Hepatic stellate cell (primary cell): Measurements from ENCODE around the gene C1orf226.
"Not testable (repeated sequence)": the region's sequence is repeated elsewhere in the genome, so short reads cannot be mapped to it uniquely, and the experiment has no call there.

Experiments used
- DNase-seq: peaks from one replicate; pipeline ENCODE4 v3.0.0; 2011; ENCODE audit warnings: low spot score

The C1orf226 gene

DNA sequence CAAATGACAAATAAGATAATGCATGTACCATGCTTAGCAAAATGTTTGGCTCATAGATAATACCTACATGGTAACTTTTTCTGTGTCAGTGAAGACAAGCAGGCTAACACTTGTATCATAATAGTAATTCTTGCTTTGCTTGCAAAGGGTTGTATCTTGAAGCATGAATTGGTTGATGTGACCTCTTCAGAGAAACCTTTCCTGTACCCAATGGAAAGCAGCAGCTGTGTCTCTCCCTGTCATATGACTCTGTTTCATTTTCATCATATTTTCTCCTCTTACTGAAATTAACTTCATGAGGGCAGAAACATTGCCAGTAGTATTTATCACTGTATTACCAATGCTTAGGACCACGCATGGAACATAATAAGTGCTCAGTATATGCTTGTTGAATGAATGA lies 26.0 kb downstream of the C1orf226 start:
- DNase-seq: no peak

DNA sequence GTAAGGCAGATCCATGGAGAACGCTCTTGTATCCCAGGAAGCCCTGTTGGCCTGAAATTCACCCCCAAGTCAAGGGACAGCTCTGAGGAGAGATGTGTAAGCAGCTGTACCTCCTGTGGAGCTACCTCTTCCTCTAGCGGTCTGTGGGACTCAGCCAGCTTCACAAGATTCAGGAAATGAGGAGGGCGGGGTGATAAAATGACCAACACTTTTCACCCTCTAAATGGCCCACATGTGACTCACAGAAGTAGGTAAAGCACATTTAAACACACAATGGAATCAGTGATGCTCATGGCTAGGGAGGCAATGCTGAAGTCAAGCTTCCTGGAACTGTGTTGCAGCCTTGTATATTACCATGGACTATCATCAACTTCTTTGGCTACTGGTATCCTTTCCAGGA lies 30.5 kb downstream of the C1orf226 start, which contains the start of gene SH2D1B:
TSS of gene SH2D1B (minus strand) at position 135 of the 400 bp plus-strand sequence. CDS start at position 15, 120 bp downstream.
- no peak for DNase-seq

DNA sequence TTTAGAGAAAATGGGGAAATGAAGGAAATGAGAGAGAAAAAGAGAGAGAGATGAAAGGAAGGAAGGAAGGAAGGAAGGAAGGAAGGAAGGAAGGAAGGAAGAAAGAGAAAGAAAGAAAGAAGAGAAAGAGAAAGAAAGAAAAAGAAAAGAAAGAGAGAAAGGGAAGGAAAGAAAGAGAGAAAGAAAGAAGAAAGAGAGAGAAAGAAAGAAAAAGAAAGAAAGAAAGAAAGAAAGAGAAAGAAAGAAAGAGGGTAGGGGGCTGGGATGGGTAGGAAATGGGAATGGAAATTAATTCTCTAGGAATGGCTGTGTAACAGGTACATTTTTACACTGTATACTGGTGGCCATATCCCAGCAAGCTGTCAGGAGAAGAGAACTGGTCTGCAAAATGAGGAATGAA lies 34.7 kb downstream of the C1orf226 start:
- DNase-seq: no peak

DNA sequence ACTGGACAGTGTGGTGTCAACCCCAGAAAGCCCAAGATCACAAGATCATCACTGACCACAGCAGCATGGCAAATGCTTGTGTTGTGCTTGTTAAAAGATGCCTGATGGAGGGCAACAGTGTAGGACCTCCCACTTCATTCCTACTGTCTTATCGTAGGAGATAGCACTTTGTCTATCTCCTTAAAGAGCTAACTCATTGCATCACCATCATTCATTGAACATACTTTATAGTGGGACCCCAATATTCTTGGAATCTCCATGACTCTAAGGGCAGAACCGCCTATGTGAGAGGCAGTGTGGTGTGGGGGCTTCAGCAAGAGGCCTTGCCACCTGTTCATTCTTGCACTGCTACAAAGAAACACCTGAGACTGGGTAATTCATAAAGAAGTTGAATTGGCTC lies 35.4 kb downstream of the C1orf226 start:
- DNase-seq: no peak

DNA sequence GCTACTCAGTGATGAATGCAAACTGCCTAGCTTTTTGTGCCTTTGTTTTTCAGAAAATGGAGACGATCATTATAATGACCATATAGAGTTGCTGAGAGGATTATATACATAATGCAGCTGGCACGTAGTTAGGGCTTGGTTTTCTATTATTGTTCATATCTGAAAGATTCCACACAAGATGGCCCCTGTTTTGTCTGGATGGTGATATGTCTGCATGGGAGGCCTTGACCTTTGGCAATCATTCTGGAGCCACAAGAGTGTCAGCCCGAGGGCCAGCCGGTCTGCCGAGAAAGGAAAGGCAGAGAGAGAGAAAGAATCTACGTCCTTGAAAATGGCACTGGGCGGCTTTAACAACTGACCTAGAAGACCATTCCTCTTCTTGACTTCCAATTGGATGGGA lies 36.1 kb downstream of the C1orf226 start:
- DNase-seq: no peak

DNA sequence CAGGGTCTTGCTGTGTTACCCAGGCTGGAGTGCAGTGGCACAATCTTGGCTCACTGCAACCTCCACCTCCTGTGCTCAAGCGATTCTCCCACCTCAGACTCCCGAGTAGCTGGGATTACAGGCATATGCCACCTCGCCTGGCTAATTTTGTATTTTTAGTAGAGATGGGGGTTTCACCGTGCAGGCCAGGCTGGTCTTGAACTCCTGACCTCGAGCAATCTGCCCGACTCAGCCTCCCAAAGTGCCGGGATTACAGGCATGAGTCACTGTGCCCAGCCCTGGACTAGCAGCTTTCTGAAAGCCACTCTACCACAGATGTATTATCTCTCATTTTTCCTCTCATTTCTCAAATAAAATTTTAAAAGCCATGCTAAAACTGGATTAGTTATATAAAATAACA lies 37.1 kb downstream of the C1orf226 start:
- not testable (repeated sequence) for DNase-seq

- DNase-seq: not testable (repeated sequence)
Observed at GRCh38 chr1:162419450-162419931, 38.0 kb downstream of the C1orf226 start.

GRCh38 chr1:162420120-162420519 lies 38.6 kb downstream of the C1orf226 start:
- DNase-seq: no peak

GRCh38 chr1:162421258-162422164 lies 40.0 kb downstream of the C1orf226 start:
- no peak for DNase-seq

DNA sequence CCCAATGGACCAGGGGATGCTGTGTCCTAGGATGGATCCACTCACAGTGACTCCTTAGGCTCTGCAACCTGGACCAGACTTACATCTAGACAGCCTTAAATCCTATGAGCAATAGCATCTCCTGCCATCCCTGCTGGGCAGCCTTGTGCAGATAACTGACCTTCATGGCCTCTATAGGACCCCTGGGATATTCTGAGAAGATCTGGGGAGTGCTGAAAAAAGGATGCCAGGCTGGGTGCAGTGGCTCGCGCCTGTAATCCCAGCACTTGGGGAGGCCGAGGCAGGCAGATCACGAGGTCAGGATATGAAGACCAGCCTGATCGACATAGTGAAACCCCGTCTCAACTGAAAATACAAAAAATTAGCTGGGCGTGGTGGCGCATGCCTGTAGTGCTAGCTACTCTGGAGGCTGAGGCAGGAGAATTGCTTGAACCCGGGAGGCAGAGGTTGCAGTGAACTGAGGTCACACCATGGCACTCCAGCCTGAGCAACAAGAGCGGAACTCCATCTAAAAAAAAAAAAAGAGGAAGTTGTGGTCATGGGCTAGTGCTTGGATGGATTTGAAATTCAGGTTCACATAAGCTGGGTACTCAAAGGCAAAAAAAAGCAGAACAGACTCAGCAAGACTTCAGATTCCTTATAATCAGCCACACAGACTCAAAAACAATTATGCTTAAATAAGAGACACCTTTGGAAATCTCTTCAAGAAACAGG lies 41.3 kb downstream of the C1orf226 start:
- DNase-seq: no peak

DNA sequence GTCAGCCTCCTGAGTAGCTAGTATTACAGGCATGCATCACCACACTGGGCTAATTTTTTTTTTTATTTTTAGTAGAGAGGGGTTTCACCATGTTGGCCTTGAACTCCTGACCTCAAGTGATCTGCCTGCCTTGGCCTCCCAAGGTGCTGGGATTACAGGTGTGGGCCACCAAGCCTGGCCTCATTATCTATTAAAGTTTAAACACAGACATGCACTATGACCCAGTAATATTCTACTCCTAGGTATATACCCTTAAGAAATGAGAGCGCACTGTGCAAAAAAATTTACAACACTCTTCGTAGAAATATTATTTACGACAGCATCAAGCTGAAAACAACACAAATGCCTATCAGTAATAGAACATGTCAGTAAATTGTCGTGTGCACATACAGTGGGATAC lies 49.1 kb downstream of the C1orf226 start:
- no peak for DNase-seq

GRCh38 chr1:162432977-162433713 lies 51.6 kb downstream of the C1orf226 start:
- not testable (repeated sequence) for DNase-seq
